Activated T-helper 17 cell treated with anti-CD3 and anti-CD28 coated beads, Interleukin-2, amount 50 U/mL, for 72 hours (primary cell): Measurements from ENCODE around the gene AMIGO2. TPM values are rescaled to one million over a fixed set of nuclear protein-coding genes. Genes with fewer than 3 reads are reported as not detected.

ENCODE experiments used
- total RNA-seq, 2 donors: library from RNA; stranded (reverse); gene quantifications; one replicate each; pipeline ENCODE4 v1.2.3, GENCODE V29; 2022

AMIGO2 gene
- total RNA-seq, 2 donors from 2014 or later, result 4.9 to 11.7 TPM

Other genes starting within 250 kb of the AMIGO2 start
- 100 to 1,000 TPM in 1 of 2 donors, 10 to 100 TPM in 1; 31.0 to 107 TPM for gene PCED1B, start 338 bp downstream of the AMIGO2 start, total RNA-seq